PC-3 (cell line): ENCODE results near the gene CCL14. TPM values are rescaled to one million over a fixed set of nuclear protein-coding genes. Genes with fewer than 3 reads are reported as not detected.
"Not testable (repeated sequence)": the region's sequence is repeated elsewhere in the genome, so short reads cannot be mapped to it uniquely, and the experiment has no call there.

Experiments used
- ATAC-seq: fragments of 200-7000 bp; cut with Tn5 transposase; 2 replicates; pipeline ENCODE4 v1.9.1; 2020; ENCODE audit warnings: mild to moderate bottlenecking, moderate library complexity
- BruUV-seq: library from RNA; stranded (reverse); fragments of 400-500 nt; replicated peaks from 2 replicates; lab custom pipeline; 2021; lab: Mats Ljungman, UMichigan
- CTCF ChIA-PET: fragments of 300-600 bp; sonication (Branson Sonifier 250); formaldehyde crosslinking; loops from one replicate; lab custom pipeline; 2022; ENCODE audit warnings: antibody characterized with exemption; lab: Charles Lee
- POLR2A ChIA-PET: fragments of 300-600 bp; sonication (Branson Sonifier 250); formaldehyde crosslinking; loops from one replicate; lab custom pipeline; 2022; ENCODE audit warnings: antibody characterized with exemption; ENCODE audit not compliant: unreplicated experiment; lab: Charles Lee
- DNase-seq: peaks from one replicate; pipeline ENCODE4 v3.0.0-alpha.2; 2015
- H2AFZ ChIP-seq: fragments of 300-600 bp; sonication (generic); 2 replicates; pipeline ENCODE4 v1.6.0; 2016; ENCODE audit warnings: antibody characterized with exemption, low read length
- H3F3A ChIP-seq: fragments of 300-600 bp; sonication (generic); one replicate; pipeline ENCODE4 v1.6.0; 2017; ENCODE audit warnings: antibody characterized with exemption, low read length, control low read depth, mild to moderate bottlenecking; ENCODE audit not compliant: unreplicated experiment
- H3K27ac ChIP-seq: fragments of 300-600 bp; sonication (generic); 2 replicates; pipeline ENCODE4 v1.5.1; 2016; ENCODE audit warnings: mild to moderate bottlenecking, low read length
- H3K27me3 ChIP-seq: fragments of 300-600 bp; sonication (generic); 2 replicates; pipeline ENCODE4 v1.6.1; 2016; ENCODE audit warnings: low read length, mixed read lengths
- H3K36me3 ChIP-seq: fragments of 300-600 bp; sonication (generic); 2 replicates; pipeline ENCODE4 v1.6.1; 2016; ENCODE audit warnings: low read depth, mixed run types, low read length, mixed read lengths
- H3K4me1 ChIP-seq: fragments of 300-600 bp; sonication (generic); 2 replicates; pipeline ENCODE4 v1.5.1; 2016; ENCODE audit warnings: low read length; ENCODE audit not compliant: insufficient read depth
- H3K4me2 ChIP-seq: fragments of 300-600 bp; sonication (generic); 2 replicates; pipeline ENCODE4 v1.6.0; 2016; ENCODE audit warnings: low read length
- H3K4me3 ChIP-seq: fragments of 300-600 bp; sonication (generic); 2 replicates; pipeline ENCODE4 v1.5.1; 2016; ENCODE audit warnings: mild to moderate bottlenecking, low read length, mixed read lengths
- H3K79me2 ChIP-seq: fragments of 300-600 bp; sonication (generic); 2 replicates; pipeline ENCODE4 v1.6.1; 2017; ENCODE audit warnings: low read length, mixed read lengths
- H3K9ac ChIP-seq: fragments of 300-600 bp; sonication (generic); 2 replicates; pipeline ENCODE4 v1.6.0; 2016; ENCODE audit warnings: mild to moderate bottlenecking, low read length
- H3K9me2 ChIP-seq: fragments of 300-600 bp; sonication (generic); replicated peaks from 2 replicates; pipeline ENCODE4 v1.6.1; 2016; ENCODE audit warnings: mixed run types, low read length, mixed read lengths
- H3K9me3 ChIP-seq: fragments of 300-600 bp; sonication (generic); 2 replicates; pipeline ENCODE4 v1.6.1; 2016; ENCODE audit warnings: low read length, mixed read lengths
- H4K20me1 ChIP-seq: fragments of 300-600 bp; sonication (generic); 2 replicates; pipeline ENCODE4 v1.6.1; 2016; ENCODE audit warnings: low read length, mixed read lengths
- EZH2 ChIP-seq: fragments of 300-600 bp; sonication (generic); IDR thresholded peaks from one replicate; pipeline ENCODE4 v1.6.1; 2017; ENCODE audit warnings: antibody characterized with exemption, mild to moderate bottlenecking, low read length; ENCODE audit not compliant: unreplicated experiment
- EZH2phosphoT487 ChIP-seq: fragments of 300-600 bp; sonication (generic); IDR thresholded peaks from 2 replicates; pipeline ENCODE4 v1.6.1; 2018; ENCODE audit warnings: mild to moderate bottlenecking, antibody characterized with exemption, low read length, borderline replicate concordance
- intact Hi-C: fragments of 100-400 bp; cut with micrococcal nuclease; formaldehyde crosslinking; loops from 2 replicates; pipeline ENCODE4 v1.9.0; 2023
- total RNA-seq: library from RNA; depleted of rRNA; stranded (reverse); fragments of >200 nt; gene quantifications from 2 replicates; pipeline ENCODE4 v1.2.3, GENCODE V29; 2014
- TF ChIP-seq, protein P1 (sequence below): fragments of 300-600 bp; sonication (generic); conservative IDR thresholded peaks from 2 replicates; pipeline ENCODE4 v1.5.1; 2017; ENCODE audit warnings: antibody characterized with exemption, low read depth, mild to moderate bottlenecking, low read length

CCL14 gene
- total RNA-seq, 1 experiment from 2014 or later, result not detected

DNA sequence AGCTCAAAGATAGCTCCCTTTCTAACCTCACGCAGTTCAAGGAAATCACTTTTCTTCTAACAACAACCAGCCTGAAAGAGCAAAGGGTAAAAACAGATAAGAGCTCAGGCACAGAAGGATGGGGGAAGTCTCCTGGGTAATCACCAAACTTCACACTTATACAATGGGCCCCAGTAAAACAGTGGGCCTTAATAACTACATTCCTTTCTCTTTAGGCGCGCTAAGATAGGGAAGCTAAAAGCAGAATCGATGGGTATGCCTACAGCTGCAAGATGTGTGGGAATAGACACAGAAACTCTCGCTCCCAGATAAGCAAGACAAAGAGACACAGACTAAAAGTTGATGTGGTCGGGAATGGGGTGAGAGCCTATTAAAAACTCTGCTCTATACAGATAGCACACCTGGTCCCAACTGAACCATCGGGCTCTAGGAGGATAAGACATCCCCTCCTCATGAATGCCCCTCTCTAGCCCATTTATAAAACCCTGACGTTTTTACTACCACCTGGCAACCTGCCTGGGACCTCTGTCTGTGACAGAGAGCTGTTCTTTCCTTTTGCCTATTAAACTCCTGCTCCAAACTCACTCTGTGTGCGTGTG is 43.8 kb downstream of the CCL14 start:
- DNase-seq (no peak), ATAC-seq (no peak)
- Histone ChIP-seq H3K79me2 (no peaks in the 10 kb centered on the region), H3K27ac (no peak overlapping the region), H3K4me2 (no peak overlapping the region), H3K4me1 (no peaks in the 10 kb centered on the region), H4K20me1 (no peaks in the 10 kb centered on the region), H3K27me3 (0 out of 2 replicates have a peak, but pooled peaks cover 7% of the 10 kb centered on the region), H3K36me3 (no peaks in the 10 kb centered on the region), H3K9ac (no peak overlapping the region), H3F3A (no peaks in the 10 kb centered on the region), H2AFZ (no peak overlapping the region), H3K9me3 (no peaks in the 10 kb centered on the region), H3K4me3 (no peak overlapping the region), H3K9me2 (no peaks in the 10 kb centered on the region)
- CTCF ChIA-PET, result no interaction called here
- POLR2A ChIA-PET, result no interaction called here
- TF ChIP-seq EZH2 (no peak), EZH2phosphoT487 (no peak)
- TF ChIP-seq, protein P1, sequence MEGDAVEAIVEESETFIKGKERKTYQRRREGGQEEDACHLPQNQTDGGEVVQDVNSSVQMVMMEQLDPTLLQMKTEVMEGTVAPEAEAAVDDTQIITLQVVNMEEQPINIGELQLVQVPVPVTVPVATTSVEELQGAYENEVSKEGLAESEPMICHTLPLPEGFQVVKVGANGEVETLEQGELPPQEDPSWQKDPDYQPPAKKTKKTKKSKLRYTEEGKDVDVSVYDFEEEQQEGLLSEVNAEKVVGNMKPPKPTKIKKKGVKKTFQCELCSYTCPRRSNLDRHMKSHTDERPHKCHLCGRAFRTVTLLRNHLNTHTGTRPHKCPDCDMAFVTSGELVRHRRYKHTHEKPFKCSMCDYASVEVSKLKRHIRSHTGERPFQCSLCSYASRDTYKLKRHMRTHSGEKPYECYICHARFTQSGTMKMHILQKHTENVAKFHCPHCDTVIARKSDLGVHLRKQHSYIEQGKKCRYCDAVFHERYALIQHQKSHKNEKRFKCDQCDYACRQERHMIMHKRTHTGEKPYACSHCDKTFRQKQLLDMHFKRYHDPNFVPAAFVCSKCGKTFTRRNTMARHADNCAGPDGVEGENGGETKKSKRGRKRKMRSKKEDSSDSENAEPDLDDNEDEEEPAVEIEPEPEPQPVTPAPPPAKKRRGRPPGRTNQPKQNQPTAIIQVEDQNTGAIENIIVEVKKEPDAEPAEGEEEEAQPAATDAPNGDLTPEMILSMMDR, result no peak
- BruUV-seq, result no TSS peak
- intact Hi-C loops, result no loop called here

DNA sequence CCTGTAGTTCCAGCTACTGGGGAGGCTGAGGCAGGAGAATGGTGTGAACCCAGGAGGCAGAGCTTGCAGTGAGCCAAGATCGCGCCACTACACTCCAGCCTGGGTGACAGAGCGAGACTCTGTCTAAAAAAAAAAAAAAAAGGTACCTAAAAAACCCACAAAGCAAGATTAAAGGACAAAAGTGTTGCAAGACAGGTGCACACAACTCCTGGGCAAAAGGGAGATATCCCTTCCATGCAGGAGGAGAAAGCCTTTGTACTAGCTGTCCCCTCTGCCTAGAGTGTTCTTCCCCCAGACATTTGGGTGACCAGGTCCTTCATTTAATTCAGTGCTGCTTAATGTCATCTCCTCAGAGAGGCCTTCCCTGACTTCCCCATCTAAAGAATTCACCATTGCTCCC is 48.0 kb downstream of the CCL14 start:
- ATAC-seq, H3K9ac ChIP-seq, H3K27me3 ChIP-seq, H3K36me3 ChIP-seq, H3K27ac ChIP-seq, H2AFZ ChIP-seq, POLR2A ChIA-PET, H3K9me2 ChIP-seq, H3K9me3 ChIP-seq, intact Hi-C loops, BruUV-seq, H3K79me2 ChIP-seq, H4K20me1 ChIP-seq, H3K4me1 ChIP-seq, H3K4me3 ChIP-seq, DNase-seq, CTCF ChIA-PET, H3K4me2 ChIP-seq, H3F3A ChIP-seq: not testable (repeated sequence)

DNA sequence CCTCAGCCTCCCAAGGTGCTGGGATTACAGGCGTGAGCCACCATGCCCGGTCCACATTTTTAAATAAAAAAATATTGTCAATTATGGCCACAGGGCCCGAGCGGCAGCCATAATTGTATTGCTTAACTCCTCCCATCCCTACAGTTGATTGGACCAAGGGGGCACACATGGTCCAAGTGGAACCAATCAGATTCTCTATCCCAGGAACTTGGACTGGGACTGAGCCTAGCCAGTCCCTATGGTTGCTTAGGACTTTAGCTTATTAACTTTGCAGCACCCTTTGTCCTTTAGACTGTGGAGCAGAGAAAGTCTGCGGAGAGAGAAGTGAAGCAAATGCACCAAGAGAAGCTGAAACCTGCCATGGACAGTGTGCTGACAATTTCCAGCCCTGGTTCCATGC is 50.5 kb downstream of the CCL14 start:
- ATAC-seq (no peak), DNase-seq (no peak)
- Histone ChIP-seq H3K9me3 (no peaks in the 10 kb centered on the region), H3K4me1 (no peaks in the 10 kb centered on the region), H2AFZ (no peak overlapping the region), H3K27ac (no peak overlapping the region), H3K9me2 (no peaks in the 10 kb centered on the region), H3K79me2 (no peaks in the 10 kb centered on the region), H3K4me3 (no peak overlapping the region), H4K20me1 (no peaks in the 10 kb centered on the region), H3K4me2 (no peak overlapping the region), H3K27me3 (no peaks in the 10 kb centered on the region), H3F3A (no peaks in the 10 kb centered on the region), H3K36me3 (no peaks in the 10 kb centered on the region), H3K9ac (no peak overlapping the region)
- no TSS peak for BruUV-seq
- intact Hi-C loops, result no loop called here
- ChIA-PET POLR2A (no interaction called here), CTCF (no interaction called here)
- TF ChIP-seq, protein P1, result no peak
- TF ChIP-seq EZH2phosphoT487 (no peak), EZH2 (no peak)
